GM23338 (cell line): ENCODE data around the gene CTTNBP2. TPM values are rescaled to one million over a fixed set of nuclear protein-coding genes. Genes with fewer than 3 reads are reported as not detected.

ENCODE experiments used
- ATAC-seq: fragments of 200-7000 bp; cut with Tn5 transposase; 3 replicates; pipeline ENCODE4 v1.9.1; 2020
- DNase-seq: peaks from one replicate; pipeline ENCODE4 v3.0.0-alpha.2; 2015; ENCODE audit warnings: low spot score
- H2AFZ ChIP-seq: fragments of 200-600 bp; sonication (generic); 2 replicates; pipeline ENCODE4 v1.8.0; 2016; ENCODE audit warnings: antibody characterized with exemption, mild to moderate bottlenecking, moderate library complexity
- H3F3A ChIP-seq: fragments of 200-600 bp; sonication (generic); replicated peaks from 2 replicates; pipeline ENCODE4 v1.8.0; 2017; ENCODE audit warnings: antibody characterized with exemption, mixed run types, low read depth
- H3K27ac ChIP-seq: fragments of 200-600 bp; sonication (generic); 2 replicates; pipeline ENCODE4 v1.6.1; 2016; ENCODE audit warnings: low read depth
- H3K27me3 ChIP-seq: fragments of 200-600 bp; sonication (generic); 2 replicates; pipeline ENCODE4 v1.8.0; 2016; ENCODE audit warnings: mild to moderate bottlenecking, mixed run types, moderate library complexity; ENCODE audit not compliant: insufficient read depth
- H3K36me3 ChIP-seq: fragments of 200-600 bp; sonication (generic); 2 replicates; pipeline ENCODE4 v1.8.0; 2016; ENCODE audit warnings: mild to moderate bottlenecking; ENCODE audit not compliant: insufficient read depth
- H3K4me1 ChIP-seq: fragments of 200-600 bp; sonication (generic); 2 replicates; pipeline ENCODE4 v1.8.0; 2016; ENCODE audit warnings: mild to moderate bottlenecking, moderate library complexity; ENCODE audit not compliant: insufficient read depth
- H3K4me2 ChIP-seq: fragments of 200-600 bp; sonication (generic); 2 replicates; pipeline ENCODE4 v1.7.1; 2017; ENCODE audit warnings: mixed run types
- H3K4me3 ChIP-seq: fragments of 200-600 bp; sonication (generic); 2 replicates; pipeline ENCODE4 v1.6.1; 2016; ENCODE audit warnings: mixed run types
- H3K79me2 ChIP-seq: fragments of 200-600 bp; sonication (generic); replicated peaks from 2 replicates; pipeline ENCODE4 v1.8.0; 2017; ENCODE audit warnings: mild to moderate bottlenecking; ENCODE audit not compliant: insufficient read depth
- H3K9me2 ChIP-seq: fragments of 200-600 bp; sonication (generic); 2 replicates; pipeline ENCODE4 v1.8.0; 2017; ENCODE audit not compliant: insufficient read depth
- H4K20me1 ChIP-seq: fragments of 200-600 bp; sonication (generic); replicated peaks from 2 replicates; pipeline ENCODE4 v1.8.0; 2017; ENCODE audit warnings: mild to moderate bottlenecking; ENCODE audit not compliant: insufficient read depth
- H3K27ac Mint-ChIP-seq: 2 replicates; pipeline ENCODE4 v1.8.0; 2020; ENCODE audit warnings: inconsistent platforms, mild to moderate bottlenecking, moderate library complexity, mixed read lengths
- H3K27me3 Mint-ChIP-seq: 3 replicates; pipeline ENCODE4 v1.8.0; 2022; ENCODE audit warnings: low read depth, mild to moderate bottlenecking, moderate library complexity, mixed read lengths, inconsistent platforms; ENCODE audit not compliant: insufficient read depth, poor library complexity
- H3K36me3 Mint-ChIP-seq: 3 replicates; pipeline ENCODE4 v1.8.0; 2021; ENCODE audit warnings: low read depth, mild to moderate bottlenecking, inconsistent platforms, moderate library complexity, mixed read lengths
- H3K4me1 Mint-ChIP-seq: 3 replicates; pipeline ENCODE4 v1.8.0; 2020; ENCODE audit warnings: mild to moderate bottlenecking, inconsistent platforms, mixed read lengths
- H3K4me3 Mint-ChIP-seq: 3 replicates; pipeline ENCODE4 v1.8.0; 2021; ENCODE audit warnings: moderate library complexity, mild to moderate bottlenecking, inconsistent platforms, mixed read lengths
- H3K9me3 Mint-ChIP-seq: 3 replicates; pipeline ENCODE4 v1.8.0; 2020; ENCODE audit warnings: moderate library complexity, mild to moderate bottlenecking, inconsistent platforms, mixed read lengths
- CREB1 ChIP-seq: fragments of 250-450 bp; sonication (Bioruptor Pico); IDR thresholded peaks from 2 replicates; pipeline ENCODE4 v1.5.0; 2020; ENCODE audit warnings: low read depth, mild to moderate bottlenecking, moderate library complexity
- EZH2 ChIP-seq: fragments of 200-600 bp; sonication (generic); IDR thresholded peaks from one replicate; pipeline ENCODE4 v1.8.0; 2017; ENCODE audit warnings: antibody characterized with exemption, mild to moderate bottlenecking, low read depth; ENCODE audit not compliant: unreplicated experiment
- EZH2phosphoT487 ChIP-seq: fragments of 200-600 bp; sonication (generic); IDR thresholded peaks from one replicate; pipeline ENCODE4 v1.8.1; 2018; ENCODE audit warnings: antibody characterized with exemption; ENCODE audit not compliant: unreplicated experiment
- JUNB ChIP-seq: IDR thresholded peaks from one replicate; pipeline ENCODE4 v1.6.1; 2016; ENCODE audit warnings: antibody characterized with exemption; ENCODE audit not compliant: unreplicated experiment
- NANOG ChIP-seq: IDR thresholded peaks from 2 replicates; pipeline ENCODE4 v1.6.1; 2016; ENCODE audit warnings: antibody characterized with exemption, borderline replicate concordance
- POLR2AphosphoS5 ChIP-seq: IDR thresholded peaks from 2 replicates; pipeline ENCODE4 v1.6.1; 2016; ENCODE audit warnings: antibody characterized with exemption, low read depth
- STAT1 ChIP-seq: IDR thresholded peaks from one replicate; pipeline ENCODE4 v1.6.1; 2016; ENCODE audit warnings: antibody characterized with exemption; ENCODE audit not compliant: unreplicated experiment
- ZNF114 ChIP-seq: fragments of 250-450 bp; sonication (Bioruptor Pico); IDR thresholded peaks from 2 replicates; pipeline ENCODE4 v1.5.0; 2020; ENCODE audit warnings: mild to moderate bottlenecking, moderate library complexity
- polyA plus RNA-seq: library from polyadenylated mRNA; unstranded; fragments of >200 nt; fragmentation: Nextera tagmentation; extraction: Ambion mirVana; gene quantifications from 2 replicates; pipeline ENCODE4 v1.2.1, GENCODE V29; 2016
- total RNA-seq: library from RNA; depleted of rRNA; stranded (reverse); fragments of >200 nt; shearing (Covaris generic); gene quantifications from 2 replicates; pipeline ENCODE4 v1.2.3, GENCODE V29; 2014
- TF ChIP-seq, protein P1 (sequence below): fragments of 250-450 bp; sonication (Bioruptor Pico); IDR thresholded peaks from 2 replicates; pipeline ENCODE4 v1.5.0; 2020; ENCODE audit warnings: mild to moderate bottlenecking, moderate library complexity
- TF ChIP-seq, protein P2 (sequence below): IDR thresholded peaks from 2 replicates; pipeline ENCODE4 v1.6.1; 2016; ENCODE audit warnings: antibody characterized with exemption

The CTTNBP2 gene
- total and polyA plus RNA-seq, 2 experiments from 2014 or later = 26.8 to 30.7 TPM

DNA sequence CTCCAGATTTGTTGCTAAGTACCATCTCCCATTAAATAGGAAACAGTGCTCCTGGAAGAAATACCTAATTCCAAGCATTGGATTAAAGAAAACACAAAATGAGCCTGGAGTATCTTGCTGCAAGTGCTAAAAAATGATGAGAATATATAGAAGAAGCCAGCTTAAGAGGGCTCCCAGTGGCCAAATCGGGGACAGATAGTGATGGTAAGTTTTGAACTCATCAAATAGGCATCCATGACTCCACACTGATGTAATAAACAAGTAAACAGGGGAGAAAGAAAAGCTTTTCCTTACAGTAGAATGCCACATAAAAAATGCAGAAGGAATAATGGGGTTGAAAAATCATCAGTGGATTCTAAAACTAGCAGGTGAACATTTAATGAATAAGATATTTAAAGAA, 72.4 kb downstream of the CTTNBP2 start (continued):
- TF ChIP-seq, protein P1, sequence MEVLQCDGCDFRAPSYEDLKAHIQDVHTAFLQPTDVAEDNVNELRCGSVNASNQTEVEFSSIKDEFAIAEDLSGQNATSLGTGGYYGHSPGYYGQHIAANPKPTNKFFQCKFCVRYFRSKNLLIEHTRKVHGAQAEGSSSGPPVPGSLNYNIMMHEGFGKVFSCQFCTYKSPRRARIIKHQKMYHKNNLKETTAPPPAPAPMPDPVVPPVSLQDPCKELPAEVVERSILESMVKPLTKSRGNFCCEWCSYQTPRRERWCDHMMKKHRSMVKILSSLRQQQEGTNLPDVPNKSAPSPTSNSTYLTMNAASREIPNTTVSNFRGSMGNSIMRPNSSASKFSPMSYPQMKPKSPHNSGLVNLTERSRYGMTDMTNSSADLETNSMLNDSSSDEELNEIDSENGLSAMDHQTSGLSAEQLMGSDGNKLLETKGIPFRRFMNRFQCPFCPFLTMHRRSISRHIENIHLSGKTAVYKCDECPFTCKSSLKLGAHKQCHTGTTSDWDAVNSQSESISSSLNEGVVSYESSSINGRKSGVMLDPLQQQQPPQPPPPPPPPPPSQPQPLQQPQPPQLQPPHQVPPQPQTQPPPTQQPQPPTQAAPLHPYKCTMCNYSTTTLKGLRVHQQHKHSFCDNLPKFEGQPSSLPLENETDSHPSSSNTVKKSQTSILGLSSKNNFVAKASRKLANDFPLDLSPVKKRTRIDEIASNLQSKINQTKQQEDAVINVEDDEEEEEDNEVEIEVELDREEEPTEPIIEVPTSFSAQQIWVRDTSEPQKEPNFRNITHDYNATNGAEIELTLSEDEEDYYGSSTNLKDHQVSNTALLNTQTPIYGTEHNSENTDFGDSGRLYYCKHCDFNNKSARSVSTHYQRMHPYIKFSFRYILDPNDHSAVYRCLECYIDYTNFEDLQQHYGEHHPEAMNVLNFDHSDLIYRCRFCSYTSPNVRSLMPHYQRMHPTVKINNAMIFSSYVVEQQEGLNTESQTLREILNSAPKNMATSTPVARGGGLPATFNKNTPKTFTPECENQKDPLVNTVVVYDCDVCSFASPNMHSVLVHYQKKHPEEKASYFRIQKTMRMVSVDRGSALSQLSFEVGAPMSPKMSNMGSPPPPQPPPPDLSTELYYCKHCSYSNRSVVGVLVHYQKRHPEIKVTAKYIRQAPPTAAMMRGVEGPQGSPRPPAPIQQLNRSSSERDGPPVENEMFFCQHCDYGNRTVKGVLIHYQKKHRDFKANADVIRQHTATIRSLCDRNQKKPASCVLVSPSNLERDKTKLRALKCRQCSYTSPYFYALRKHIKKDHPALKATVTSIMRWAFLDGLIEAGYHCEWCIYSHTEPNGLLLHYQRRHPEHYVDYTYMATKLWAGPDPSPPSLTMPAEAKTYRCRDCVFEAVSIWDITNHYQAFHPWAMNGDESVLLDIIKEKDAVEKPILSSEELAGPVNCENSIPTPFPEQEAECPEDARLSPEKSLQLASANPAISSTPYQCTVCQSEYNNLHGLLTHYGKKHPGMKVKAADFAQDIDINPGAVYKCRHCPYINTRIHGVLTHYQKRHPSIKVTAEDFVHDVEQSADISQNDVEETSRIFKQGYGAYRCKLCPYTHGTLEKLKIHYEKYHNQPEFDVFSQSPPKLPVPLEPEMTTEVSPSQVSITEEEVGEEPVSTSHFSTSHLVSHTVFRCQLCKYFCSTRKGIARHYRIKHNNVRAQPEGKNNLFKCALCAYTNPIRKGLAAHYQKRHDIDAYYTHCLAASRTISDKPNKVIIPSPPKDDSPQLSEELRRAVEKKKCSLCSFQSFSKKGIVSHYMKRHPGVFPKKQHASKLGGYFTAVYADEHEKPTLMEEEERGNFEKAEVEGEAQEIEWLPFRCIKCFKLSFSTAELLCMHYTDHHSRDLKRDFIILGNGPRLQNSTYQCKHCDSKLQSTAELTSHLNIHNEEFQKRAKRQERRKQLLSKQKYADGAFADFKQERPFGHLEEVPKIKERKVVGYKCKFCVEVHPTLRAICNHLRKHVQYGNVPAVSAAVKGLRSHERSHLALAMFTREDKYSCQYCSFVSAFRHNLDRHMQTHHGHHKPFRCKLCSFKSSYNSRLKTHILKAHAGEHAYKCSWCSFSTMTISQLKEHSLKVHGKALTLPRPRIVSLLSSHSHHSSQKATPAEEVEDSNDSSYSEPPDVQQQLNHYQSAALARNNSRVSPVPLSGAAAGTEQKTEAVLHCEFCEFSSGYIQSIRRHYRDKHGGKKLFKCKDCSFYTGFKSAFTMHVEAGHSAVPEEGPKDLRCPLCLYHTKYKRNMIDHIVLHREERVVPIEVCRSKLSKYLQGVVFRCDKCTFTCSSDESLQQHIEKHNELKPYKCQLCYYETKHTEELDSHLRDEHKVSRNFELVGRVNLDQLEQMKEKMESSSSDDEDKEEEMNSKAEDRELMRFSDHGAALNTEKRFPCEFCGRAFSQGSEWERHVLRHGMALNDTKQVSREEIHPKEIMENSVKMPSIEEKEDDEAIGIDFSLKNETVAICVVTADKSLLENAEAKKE = no peak
- TF ChIP-seq JUNB (no peak), EZH2 (no peak), STAT1 (no peak), ZNF114 (CRISPR knock-in tag) (no peak), POLR2AphosphoS5 (no peak), CREB1 (CRISPR knock-in tag) (no peak), EZH2phosphoT487 (no peak)

DNA sequence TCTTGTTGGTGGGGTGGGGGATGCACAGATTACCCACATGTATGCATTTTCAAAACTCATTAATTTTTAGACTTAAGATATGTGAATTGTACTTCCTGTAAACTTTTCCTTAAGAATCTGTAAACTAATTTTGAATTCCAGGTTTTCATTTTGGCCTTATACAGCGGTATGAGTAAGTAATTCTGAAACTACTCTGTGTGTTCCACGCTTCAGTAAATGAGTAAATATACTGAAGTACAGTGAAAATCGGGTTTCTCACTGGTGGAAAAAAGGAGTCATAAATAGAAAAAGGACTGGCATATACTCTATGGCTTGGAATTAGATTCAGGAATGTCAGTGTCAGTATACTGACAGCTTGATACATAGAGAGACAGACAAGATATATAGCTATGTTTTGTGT, 72.8 kb downstream of the CTTNBP2 start:
- TF ChIP-seq, protein P1 = no peak
- TF ChIP-seq EZH2phosphoT487 (no peak), NANOG (no peak), CREB1 (CRISPR knock-in tag) (no peak), POLR2AphosphoS5 (no peak), JUNB (no peak)
- TF ChIP-seq, protein P2, sequence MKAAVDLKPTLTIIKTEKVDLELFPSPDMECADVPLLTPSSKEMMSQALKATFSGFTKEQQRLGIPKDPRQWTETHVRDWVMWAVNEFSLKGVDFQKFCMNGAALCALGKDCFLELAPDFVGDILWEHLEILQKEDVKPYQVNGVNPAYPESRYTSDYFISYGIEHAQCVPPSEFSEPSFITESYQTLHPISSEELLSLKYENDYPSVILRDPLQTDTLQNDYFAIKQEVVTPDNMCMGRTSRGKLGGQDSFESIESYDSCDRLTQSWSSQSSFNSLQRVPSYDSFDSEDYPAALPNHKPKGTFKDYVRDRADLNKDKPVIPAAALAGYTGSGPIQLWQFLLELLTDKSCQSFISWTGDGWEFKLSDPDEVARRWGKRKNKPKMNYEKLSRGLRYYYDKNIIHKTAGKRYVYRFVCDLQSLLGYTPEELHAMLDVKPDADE = no peak
- no peaks in the 10 kb centered on the region for H3K27me3 ChIP-seq
- H3K36me3 ChIP-seq = no peaks in the 10 kb centered on the region
- no peak for DNase-seq
- Mint-ChIP-seq H3K36me3 (no peaks in the 10 kb centered on the region), H3K4me3 (no peak overlapping the region), H3K27me3 (peaks cover 2% of the 10 kb centered on the region), H3K27ac (peak overlapping the region; percentile 62; the same call in 1 of the 2 replicates), H3K9me3 (no peaks in the 10 kb centered on the region), H3K4me1 (peaks cover 58% of the 10 kb centered on the region)
- no peaks in the 10 kb centered on the region for H3F3A ChIP-seq
- no peaks in the 10 kb centered on the region for H3K4me1 ChIP-seq
- no peak overlapping the region for H2AFZ ChIP-seq
- H3K9me2 ChIP-seq = no peaks in the 10 kb centered on the region
- peaks cover 39% of the 10 kb centered on the region for H3K79me2 ChIP-seq
- H3K4me3 ChIP-seq = no peak overlapping the region
- H4K20me1 ChIP-seq = no peaks in the 10 kb centered on the region
- H3K4me2 ChIP-seq = no peak overlapping the region
- no peak overlapping the region for H3K27ac ChIP-seq
- ATAC-seq = no peak
